NT2/D1 (cell line): ENCODE data around the gene AMN1.

Experiments used
- SUZ12 ChIP-seq: IDR thresholded peaks from 2 replicates; pipeline ENCODE4 v1.6.1; 2011; ENCODE audit not compliant: insufficient read length, insufficient read depth; ENCODE audit errors: extremely low read depth
- YY1 ChIP-seq: IDR thresholded peaks from 2 replicates; pipeline ENCODE4 v1.6.1; 2011; ENCODE audit not compliant: insufficient read length, insufficient read depth
- ZNF274 ChIP-seq: IDR thresholded peaks from 2 replicates; pipeline ENCODE4 v1.6.1; 2011; ENCODE audit warnings: mild to moderate bottlenecking, low read depth, low read length

DNA sequence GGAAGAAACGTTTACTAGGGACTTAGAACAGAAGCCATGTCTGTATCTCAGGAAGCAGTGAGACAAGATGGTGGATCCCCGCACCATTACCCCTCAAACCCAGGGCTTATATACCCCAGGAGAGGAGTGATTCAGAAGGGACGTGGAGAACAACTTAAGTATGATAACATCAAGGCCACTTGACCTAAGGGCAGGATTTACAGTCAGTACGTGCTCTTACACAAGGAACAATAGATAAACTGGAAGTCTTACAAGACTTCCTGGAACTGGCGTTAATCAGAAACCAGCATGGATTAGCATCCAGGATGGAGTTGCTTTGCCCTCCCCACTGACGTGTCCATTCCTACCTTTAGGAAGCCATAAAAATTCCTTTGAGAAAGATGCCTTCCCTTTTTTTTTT, 77.9 kb downstream of the AMN1 start:
- TF ChIP-seq YY1 (no peak), ZNF274 (no peak), SUZ12 (no peak)
